Stimulated activated CD4-positive, alpha-beta T cell treated with anti-CD3 and anti-CD28 coated beads, Interleukin-1b, Interleukin-23, amount 100 ng/mL, for 1 hour (primary cell): ENCODE results near the gene CHTOP.
A peak's percentile ranks its signal among the peaks of the same experiment; 100 is the strongest.

ENCODE experiments used
- DNase-seq, 2 donors: peaks; one replicate each; pipeline ENCODE4 v3.0.0-alpha.2; 2020; ENCODE audit warnings: low read depth in 2 of 2

CHTOP gene

DNA sequence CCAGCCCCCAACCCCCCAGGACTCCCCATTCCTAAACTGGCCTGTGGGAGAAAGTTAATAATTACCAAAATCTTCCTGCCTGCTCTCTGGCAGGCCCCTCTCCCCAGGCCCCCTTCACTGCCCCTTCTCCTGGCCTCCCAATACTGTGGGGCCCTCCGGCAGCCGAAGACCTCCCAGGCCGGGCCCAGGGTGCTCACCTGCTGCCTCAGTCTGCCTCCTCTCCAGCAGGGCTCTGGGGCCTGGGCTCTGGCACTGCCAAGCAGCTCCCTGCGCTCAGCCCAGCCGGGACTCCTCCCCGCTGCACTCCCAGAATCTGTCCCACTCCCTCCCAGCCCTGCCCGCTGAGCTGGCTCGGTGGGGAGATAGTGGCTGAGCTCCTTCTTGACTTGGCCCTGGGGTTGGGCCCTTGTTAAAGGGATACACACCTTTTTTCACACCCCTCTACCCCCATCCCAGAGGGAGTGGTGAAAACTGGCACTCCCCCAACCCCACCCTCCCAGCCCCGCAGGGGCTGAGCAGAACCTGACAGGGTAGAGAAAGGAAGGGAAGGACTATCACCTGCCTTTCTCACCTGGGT lies 21.0 kb upstream of the CHTOP start, which contains the start of gene S100A16:
TSS of gene S100A16 (minus strand) at position 383 of the 577 bp plus-strand sequence. CDS start 4,986 bp downstream, outside the sequence.
- no peak for DNase-seq

DNA sequence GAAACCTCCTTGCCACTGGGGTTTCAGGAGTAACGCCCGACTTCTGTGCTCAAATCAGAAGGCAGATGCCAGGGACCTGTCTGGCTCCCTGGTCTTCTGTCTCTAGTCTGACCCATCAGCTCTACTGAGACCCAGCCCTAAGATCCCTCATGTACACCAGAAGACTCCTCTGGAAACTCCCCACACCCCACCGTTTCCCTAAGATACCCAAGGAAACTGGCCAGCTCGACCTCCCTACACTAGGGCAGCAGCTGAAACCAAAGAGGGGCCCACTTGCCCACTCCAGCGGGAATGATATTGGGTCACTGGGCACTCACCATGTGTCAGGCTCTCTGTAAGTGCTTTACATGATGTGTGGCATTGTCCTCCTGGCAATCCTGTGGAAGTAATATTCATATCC lies 20.5 kb upstream of the CHTOP start:
- no peak for DNase-seq

GRCh38 chr1:153614189-153614900 lies 19.5 kb upstream of the CHTOP start:
- no peak for DNase-seq

- DNase-seq = no peak
These were observed 19.0 kb upstream of the CHTOP start for GRCh38 chr1:153614906-153615305.

DNA sequence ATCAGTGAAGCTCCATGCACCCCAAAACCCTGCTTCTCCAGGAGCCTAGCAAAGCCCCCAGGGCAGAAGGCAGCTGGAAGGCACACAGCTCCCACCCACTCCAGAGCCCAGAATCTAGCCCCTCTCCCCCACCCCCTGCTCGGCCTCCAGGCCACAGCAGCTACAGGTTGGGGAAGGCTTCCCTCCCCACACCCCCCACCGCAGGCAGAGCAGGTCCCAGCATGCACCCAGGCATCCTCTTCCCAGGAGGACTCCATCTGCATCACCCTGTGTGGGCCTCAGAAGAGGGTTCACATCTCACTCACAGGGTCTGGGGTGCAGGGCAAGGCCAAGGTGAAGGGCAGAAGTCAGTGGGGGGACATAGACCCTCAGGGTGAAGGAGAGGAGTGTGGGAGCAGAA lies 18.5 kb upstream of the CHTOP start:
- no peak for DNase-seq

GRCh38 chr1:153616144-153616916 lies 17.5 kb upstream of the CHTOP start, which contains the start of gene S100A14:
TSS of gene S100A14 (minus strand) at chr1:153616325. CDS start at chr1:153615858, 467 bp downstream.
- no peak for DNase-seq

- no peak for DNase-seq
These were observed 17.0 kb upstream of the CHTOP start for GRCh38 chr1:153616917-153617311.

DNA sequence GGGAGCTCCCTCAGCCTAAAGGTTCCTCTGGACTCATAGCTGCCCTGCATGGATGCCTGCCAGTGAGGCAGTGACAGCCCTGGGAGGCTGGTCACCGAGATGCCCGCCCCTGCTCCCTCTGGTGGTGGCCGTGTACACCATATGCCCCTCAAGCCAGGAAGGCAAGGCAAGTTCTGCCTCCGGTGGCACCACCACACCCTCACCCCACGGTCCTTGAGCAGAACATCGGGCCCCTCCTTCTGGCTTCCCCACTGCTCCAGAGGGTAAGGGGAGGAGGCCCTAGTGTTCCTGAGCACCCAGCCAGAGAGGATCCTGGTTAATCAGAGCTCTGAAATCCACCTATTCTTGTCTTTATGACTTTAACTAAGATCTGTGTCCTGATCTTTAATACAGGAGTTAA lies 16.2 kb upstream of the CHTOP start:
- peak in 1 of 2 donors; percentile 11 for DNase-seq

DNA sequence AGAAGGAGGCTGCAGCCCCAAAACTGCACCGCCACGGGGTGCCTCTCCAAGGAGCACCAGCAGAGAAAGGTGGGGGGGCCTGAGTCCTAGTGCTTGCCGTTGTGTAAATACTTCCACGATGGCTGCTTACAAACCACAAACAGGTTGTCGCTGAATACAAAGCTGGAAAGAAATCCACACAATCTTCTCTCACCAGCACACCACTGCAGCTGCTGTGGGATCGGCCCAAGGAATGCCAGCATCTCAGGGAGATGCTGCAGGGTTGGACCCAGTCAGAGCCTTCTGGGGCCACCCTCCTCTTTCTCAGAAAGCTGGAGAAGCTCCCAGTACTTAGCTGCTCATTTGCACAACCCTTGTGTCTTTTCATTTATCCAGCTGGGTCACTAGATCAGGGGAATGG lies 14.7 kb upstream of the CHTOP start:
- DNase-seq = no peak

- DNase-seq = no peak
These were observed 10.8 kb upstream of the CHTOP start for GRCh38 chr1:153623101-153623500.

DNA sequence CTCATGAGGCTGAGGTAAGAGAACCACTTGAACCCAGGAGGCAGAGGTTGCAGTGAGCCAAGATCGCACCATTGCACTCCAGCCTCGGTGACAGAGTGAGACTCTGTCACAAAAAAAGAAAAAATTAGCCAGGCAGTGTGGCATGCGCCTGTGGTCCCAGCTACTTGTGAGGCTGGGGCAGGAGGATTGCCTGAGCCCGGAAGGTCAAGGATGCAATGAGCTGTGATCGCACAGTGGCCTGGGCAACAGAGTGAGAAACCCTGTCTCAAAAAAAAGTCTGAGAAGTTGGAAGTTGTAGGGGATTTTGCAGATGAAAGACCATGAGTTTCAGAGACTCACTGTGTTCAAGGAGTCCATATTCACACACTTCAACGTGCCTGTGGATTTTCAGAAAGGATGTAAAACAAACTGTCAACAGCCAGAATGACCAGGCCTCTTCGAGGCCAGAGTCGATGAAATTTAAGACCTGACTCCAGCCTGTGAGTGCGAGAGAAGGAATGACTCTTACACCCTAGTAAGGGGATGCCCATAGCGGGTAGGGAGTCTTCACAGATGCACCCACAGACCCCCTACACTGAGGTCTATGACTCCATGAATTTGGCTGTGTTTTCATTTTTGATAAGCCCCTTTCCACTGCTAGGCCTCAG lies 8.8 kb upstream of the CHTOP start:
- no peak for DNase-seq

DNA sequence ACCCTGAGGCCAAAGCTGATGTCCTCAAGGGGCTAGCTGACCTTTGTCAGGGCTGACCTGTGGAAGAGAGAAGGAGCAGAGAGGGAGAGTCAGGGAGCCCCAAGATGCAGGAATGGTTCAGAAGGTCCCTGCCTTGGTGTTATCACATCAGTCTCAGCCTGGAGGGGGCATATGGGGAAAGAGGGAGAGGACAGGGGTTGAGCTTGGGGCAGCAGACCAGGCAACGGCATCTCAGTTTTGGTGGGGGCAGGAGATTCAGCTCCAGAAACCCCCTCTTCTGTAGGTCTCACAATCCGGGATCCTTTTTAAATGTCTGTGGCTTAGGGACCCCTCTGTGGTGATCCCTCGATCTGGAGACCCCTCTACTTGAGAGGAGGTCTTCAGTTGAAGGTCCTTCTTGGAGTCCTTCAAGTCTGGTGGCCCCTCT lies 7.4 kb upstream of the CHTOP start:
- DNase-seq = no peak

DNA sequence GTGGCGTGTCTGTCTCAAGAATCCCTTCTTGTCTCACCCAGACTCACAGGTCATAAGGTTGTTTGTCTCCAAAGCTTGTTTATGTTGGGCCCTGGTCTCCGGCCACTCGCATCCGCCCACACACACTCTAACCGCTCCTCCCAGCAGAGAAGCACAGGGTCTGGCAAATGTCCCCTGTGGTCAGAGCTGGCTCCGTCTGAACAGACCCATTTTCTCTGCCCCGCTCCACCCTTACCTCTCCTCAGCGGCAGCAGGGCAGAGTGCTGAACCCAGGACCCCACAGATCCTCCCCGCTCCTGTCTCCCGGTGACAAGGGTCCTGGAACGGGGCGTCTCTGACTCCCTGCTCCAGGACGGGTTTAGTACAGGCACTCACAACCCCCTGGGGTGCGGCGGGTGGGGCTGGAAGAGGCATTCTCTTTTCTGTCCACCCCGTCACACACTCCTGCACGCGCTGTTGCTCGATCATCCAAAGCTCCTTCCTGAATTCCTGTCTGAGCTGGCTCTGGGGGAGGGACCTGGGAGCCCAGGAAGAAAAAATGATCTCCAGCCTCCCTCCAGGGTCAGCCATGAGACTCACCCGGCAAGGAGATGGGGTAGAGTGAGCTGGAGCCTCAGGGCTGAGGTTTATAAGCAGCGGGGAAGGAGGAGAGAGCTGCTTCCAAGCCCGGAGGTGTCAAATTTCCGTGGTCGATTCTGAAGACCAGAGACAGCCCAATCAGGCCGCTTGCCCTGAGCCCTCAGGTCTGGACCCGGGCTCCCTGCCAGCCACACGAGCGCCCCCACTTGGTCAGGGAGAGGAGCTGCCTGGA lies 6.8 kb upstream of the CHTOP start, which contains the start of gene S100A13:
TSS of gene S100A13 (minus strand) at position 602 of the 811 bp plus-strand sequence. CDS start 1,033 bp downstream, outside the sequence.
- no peak for DNase-seq

DNA sequence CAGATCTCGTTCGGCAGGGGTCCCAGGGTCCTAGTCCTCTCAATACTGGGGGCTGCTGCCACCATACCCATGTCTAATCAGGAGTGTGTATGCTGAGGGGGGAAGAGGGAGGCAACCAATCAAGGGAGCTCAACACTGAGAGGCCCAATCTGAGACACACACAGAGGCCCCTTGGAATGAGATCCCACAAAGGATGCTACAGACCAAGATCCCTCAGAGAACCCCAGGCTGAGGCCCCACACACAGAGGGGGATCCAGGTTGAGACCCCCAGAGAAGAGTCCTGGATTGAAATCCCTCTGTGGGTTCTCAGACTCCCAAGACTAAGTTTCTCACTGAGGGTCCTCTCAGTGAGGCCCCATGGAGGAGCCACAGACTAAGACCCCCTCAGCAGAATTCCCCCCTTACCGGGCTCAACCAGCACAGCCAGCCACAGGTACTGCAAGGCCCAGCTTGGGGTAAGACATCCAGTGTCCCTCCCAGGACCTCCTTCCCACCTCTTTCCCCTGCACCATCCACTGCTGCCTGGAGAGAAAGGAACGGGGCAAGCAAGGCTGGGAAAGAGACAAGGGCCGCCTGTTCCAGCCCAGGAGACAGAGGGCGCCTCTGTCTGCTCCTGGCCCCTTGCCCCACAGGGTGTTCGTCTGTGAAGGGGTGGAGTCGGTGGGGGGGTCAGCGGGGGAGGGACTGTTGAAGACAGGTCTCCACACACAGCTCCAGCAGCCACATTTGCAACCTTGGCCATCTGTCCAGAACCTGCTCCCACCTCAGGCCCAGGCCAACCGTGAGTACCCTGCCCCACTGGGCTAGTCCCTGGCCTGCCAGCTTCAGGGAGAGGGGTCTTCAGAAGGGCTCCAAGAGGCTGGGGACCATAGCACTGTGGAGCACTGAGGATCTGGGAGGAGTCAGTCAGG lies 5.9 kb upstream of the CHTOP start, which contains the start of gene S100A1:
TSS of gene S100A1 (plus strand) at position 720 of the 912 bp plus-strand sequence. CDS start 2,088 bp downstream, outside the sequence.
- DNase-seq = no peak

DNA sequence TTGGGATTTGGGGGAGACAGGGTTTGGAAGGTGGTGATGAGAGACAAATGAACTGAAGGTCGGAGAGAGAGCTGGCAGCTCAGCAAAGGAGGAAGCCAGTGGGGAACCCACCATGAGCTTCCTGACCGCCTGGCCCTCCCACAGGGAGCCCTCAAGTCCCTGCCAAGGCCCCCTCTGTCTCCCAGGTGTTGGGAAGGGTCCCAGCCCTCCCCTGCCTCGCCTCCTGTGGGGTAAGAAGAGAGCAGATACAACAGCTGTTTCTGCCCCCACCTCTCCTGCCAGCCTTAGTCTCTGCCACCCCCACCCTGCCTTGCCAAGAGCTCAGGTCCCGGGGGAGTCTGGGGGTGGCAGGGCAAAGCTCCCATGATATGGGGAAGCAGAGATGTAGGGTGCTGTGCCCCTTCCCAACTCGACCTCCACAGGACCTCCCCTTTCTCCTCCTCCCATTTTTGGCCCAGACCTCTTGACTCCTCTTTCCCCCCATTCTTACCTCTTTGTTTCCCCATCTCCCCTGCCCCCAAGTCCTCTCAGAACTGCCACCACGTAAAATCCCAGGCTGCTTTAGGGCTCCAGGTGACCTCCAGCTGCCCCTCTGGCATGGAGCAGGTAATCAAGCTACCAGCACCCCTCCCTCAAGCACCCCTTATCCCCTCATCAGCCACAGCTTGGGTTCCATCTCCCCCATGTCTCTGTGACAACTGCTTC lies 5.1 kb upstream of the CHTOP start:
- no peak for DNase-seq

DNA sequence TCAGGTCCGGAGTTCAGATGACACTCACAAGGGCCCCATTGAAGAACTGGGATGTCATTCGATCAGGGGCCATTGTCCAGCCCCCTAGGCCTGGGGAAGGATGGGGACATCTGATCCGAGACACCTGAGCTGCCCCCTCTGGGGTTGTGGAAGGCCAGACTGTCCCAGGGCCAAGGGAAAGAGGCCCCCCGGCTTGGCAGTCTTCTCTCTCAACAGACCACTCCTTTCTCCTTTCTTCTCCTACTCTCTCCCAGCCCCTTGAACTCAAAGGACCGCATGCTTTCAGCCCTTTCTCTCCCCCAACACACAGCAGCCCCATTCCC lies 4.6 kb upstream of the CHTOP start:
- DNase-seq = no peak

DNA sequence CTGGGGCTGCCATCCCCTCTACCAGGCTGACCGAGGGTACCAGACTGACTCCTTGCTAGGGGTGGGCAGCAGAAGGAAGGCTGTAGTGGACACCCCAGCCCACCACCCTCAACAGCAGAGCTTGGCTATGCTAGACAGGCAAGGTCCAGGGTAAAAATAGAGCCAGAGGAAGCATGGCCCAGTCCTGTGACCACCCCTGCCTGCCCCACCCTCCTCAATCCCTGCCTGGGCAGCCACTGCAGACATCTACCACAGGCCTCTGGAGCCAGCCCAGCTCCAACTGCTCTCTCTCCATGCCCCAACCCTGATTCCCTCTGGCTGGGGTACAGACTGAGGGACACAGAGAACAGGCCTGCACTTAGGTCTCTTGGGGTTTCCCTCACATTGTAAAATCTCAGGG lies 3.9 kb upstream of the CHTOP start:
- DNase-seq = no peak

DNA sequence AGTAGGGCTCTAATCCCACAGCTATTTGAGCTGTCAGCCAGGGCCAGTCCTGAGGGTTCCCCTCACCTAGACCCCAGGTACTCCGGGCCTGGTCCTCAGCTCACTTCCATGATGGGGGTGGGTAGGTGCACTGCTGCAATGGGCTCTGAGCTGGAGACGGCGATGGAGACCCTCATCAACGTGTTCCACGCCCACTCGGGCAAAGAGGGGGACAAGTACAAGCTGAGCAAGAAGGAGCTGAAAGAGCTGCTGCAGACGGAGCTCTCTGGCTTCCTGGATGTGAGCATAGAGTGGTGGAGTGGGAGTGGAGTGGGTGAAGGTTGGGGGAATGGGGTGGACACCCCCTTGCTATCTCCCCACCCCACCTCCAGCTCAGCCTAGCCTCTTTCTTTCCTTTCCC lies 3.5 kb upstream of the CHTOP start:
- DNase-seq = no peak
